HG03571 (cell line): Measurements from ENCODE around the gene SPACA4.

Experiments
- ATAC-seq: cut with Tn5 transposase; IDR thresholded peaks from one replicate; pipeline ENCODE4 v1.9.1; 2021; ENCODE audit not compliant: unreplicated experiment

The SPACA4 gene

DNA sequence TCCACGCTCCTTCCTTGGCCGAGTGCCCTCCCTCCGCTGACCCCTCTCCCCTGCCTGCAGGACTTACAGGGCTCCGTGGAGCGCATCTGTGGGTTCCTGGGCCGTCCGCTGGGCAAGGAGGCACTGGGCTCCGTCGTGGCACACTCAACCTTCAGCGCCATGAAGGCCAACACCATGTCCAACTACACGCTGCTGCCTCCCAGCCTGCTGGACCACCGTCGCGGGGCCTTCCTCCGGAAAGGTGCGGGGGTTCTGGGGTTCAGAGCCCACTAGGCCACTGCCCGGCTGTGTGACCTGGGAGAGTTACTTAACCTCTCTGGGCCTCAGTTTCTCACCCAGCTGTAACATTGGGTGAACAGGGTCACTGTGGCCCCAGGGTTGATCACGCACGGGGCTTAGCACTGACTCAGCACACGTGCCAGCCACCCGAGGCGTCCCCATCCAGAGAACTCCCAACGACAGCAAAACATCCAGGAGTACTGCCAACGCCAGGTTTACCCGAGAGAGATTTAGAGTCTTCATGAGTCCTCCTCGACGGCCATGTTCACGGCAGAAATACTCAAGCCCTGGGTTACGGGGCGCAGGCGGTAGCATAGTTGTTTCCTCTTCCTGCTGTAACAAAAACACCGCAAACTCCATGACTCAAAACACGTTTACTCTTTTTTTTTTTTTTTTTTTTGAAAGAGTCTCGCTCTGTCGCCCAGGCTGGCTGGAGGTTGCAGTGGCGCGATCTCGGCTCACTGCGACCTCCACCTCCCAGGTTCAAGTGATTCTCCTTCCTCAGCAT, 9.7 kb upstream of the SPACA4 start:
- no peak for ATAC-seq

DNA sequence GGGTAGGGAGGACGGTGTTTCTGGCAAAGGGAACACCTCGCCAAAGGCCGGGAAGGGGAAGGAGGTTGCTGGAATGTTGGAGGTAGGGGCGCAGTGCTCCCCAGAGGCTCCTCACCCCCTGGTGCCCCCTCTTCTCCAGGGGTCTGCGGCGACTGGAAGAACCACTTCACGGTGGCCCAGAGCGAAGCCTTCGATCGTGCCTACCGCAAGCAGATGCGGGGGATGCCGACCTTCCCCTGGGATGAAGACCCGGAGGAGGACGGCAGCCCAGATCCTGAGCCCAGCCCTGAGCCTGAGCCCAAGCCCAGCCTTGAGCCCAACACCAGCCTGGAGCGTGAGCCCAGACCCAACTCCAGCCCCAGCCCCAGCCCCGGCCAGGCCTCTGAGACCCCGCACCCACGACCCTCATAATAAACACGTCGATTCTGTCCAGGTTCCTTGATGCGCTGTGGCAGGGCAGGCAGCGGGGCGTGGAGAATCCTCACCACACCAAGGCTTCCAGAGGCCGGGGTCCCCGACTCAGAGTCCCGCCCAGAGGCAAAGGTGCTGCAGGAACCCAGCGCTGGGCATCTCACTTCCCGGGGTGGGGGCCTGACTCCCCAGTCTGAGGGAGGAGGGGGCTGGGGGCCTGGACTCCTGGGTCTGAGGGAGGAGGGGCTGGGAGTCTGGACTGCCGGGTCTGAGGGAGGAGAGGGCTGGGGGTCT, 7.4 kb upstream of the SPACA4 start:
- ATAC-seq: no peak

DNA sequence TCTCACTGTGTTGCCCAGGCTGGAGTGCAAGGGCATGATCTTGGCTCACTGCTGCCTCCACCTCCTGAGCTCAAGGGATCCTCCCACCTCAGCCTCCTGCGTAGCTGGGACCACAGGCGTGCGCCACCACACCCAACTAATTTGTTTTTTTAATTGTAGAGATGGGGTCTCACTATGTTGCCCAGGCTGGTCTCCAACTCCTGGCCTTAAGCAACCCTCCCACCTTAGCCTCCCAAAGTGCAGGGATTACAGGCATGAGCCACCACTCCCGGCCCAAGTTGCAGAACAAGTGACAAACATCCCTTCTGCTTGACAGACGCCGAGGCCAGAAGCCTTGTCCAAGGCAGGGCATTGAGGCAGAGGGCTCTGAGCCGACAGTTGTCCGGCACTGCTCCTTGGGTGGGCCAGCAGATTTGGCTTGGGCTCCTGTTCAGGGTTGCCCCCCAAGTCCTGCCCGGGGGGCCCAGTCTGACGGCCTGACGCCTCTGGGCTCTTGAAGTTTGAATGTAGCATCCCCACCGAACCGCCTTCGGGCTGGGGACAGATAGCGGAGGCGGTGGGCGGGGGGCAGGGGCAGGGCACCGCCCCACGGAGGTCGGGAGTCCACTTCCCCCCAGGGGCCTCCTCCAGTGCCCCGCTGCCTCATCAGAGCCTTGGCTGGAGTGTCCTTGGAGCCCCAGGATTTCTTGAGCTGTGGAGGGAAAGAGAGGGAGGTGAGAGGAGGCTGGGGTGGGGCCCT, 5.7 kb upstream of the SPACA4 start:
- ATAC-seq: no peak

DNA sequence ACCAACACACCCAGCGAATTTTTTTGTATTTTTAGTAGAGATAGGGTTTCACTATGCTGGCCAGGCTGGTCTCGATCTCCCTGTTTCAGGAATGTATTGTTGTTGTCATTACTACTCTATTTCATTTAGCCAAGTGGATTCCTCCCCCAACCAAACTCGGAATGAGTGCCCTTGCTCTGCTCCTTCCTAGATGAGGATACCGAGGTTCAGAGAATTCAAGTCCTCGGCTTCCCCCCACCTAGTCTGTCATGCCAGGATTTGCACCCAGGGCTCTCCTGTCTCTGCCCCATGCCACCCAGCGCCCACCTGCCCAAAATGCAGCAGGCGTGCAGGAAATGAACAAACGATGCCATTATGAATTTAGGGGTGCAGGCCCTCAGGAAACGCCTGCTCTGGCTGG, 3.5 kb upstream of the SPACA4 start:
- no peak for ATAC-seq

DNA sequence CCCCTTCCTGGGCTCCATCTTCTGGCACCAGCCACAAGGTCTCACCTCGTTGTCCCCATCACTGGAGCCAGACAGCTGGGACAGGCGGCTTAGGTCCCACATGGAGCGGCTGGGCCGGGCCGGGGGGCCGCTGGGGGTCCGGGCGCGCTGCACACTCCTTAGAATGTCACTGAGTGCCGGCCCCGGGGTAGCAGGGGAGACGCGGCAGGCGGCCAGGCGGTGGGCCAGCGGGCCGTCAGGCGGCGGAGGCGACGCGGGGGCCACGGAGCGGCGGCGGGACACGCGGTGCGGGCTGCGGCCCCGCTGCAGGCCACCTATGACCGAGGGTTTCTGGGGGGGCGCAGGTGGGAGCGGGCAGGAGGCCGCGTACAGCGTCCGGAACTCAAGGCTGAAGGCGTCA, 3.1 kb upstream of the SPACA4 start:
- no peak for ATAC-seq

DNA sequence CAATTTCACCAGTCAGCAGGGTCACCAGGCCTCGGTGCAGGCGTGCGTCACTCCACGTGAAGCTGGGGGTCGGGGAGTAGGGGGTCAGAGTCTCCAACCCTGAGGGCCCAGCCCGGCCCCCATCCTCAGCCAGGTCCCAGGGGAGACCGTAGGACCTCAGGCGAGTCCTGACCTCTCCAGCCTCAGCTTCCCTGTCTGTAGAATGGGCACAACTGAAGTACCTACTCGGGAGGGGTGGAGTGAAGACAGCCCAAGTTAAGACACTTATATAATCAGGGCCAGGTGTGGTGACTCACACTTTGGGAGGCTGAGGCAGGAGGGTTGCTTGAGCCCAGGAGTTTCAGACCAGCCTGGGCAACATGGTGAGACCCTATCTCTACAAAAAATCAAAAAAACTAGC, 2.7 kb upstream of the SPACA4 start:
- ATAC-seq: no peak

DNA sequence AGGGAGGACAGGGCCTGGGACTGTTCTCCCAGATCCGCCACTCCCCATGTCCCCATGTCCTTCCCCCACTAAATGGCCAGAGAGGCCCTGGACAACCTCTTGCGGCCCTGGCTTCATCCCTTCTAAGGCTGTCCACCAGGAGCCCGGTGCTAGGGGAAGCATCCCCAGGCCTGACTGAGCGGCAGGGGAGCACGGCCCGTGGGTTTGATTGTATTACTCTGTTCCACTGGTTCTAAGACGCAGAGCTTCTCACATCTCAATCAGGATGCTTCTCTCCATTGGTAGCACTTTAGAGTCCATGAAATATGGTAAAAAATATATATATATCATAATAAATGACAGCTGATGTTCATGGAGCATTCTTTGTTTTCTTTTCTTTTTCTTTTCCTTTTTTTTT, 815 bp downstream of the SPACA4 start:
- no peak for ATAC-seq

DNA sequence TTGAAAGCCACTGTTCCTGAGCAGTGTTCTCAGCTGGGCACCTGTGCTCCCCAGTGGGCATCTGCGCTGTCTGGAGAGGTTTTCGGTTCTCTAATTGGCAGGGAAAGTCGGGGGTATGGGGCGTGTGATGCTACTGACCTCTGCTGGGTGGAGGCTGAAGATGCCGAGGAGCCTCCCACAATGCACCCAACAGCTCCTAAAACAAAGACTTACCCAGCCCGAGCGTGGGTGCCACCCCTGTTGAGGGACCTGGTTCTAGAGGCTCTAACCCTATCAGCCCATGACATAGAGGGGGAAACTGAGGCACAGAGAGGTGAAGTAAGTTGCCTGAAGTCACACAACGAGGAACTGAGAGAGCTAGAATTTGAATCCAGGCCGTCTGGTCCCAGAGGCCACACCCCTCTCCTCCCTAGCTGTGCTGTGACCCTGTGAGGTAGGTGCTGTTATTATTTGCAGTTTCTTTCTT, 2.3 kb downstream of the SPACA4 start:
- ATAC-seq: peak; percentile 47

DNA sequence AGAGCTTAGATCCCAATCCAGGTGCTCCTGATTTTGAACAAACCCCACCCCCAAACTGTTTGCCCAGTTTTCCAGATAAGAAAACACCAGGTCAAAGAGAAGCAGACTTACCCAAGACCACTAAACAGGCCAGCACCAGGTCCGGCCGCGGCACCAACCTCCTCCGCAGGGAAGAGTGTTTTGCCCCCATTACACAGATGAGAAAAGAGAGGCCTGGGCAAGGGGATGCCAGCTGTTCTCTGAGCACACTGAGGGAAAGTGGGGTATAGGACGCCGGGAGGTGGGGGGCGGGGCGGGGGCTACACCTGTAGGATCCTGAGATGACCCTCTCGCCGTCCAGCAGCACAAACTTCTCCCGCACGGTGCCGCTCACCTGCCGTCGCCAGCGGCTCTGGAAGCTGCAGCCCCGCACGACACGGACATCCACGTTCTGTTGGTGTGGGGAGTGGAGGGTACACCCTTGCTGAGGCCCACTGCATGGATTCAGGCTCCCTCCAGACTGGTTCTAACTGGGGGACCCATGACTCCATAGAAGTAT, 3.1 kb downstream of the SPACA4 start:
- no peak for ATAC-seq

DNA sequence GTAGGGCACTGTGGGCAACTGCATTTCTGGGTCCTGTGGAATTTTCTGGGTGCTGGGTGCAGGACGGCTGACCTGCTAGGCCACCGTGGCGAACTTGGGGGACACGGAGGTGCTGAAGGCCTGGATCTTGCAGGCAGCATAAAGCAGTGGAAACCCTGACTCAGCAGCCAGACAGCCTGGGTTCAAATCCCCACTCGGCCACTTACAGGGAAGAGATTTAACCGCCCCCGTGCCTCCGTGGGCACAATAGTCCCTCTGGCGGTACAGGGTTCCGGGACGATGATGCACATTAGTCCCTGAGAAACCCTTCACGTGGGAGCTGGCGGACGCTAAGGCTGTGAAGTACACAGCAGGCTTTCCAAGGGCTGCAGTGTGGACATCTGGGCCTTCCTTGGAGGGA, 5.3 kb downstream of the SPACA4 start:
- ATAC-seq: no peak

DNA sequence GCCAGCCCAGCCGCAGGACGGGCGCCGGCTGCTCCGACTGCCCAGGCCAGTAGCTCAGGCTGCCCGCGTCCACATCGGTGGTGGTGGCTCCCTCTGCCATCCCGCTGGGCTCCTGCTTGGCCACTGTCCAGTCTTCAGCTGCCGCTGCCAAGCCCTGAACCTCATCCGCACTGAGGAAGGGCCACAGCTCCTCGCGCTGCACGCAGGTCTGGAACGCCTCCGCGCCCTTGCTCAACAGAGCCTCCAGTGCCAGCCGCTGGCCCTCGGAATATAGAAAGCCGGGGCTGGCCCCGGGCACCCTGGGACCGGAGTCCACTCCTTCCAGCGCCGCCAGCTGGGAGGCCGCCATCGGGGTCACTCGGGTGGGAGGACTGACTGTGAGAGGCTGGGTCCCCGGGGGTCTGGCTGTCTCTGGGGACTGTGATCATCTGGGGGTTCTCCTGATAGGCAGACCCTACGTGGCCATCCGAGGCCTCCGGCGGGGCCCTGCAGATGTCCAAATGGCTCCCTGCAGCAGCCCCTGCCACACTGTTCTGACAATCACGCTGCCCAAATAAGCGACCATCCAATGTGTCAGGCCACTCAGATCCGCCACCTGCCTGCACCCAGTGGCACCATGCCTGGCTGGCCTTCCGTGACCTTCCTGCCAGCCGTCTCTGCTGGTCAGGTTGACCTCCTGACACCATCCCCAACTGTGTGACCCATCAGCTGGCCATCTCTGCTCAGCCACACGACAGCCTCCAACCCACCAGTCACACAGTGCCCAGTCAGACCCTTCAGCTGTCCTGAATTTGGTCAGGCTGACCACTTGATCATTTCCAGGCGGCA, 6.7 kb downstream of the SPACA4 start:
- ATAC-seq: no peak

DNA sequence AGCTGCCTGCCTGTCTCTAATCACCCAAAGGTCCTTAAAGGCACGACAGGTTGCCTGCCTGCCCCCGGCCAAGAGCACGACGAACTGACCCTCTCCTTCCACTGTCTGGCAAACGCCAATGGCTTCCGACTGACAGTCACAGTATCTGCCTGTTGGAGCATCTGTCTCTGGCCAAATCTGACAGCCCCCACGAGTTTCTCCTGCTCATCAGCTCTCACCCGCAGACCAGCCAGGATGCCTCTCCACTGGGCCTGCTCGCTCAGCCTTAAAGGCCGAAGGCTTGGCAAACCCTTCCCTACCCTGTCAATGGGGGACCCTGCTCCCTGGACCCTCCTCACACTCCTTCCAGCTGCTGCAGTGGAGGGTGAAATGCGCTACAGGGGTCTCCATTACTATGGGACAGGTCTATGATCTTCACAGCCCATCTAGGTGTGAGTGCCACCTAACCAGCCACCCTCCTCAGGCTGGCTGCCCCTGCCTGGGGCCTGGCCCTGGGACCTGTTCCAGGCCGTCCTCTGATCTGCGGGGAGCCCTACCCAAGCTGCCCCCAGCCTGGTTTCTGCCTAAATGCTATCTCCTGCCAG, 7.4 kb downstream of the SPACA4 start:
- ATAC-seq: no peak

DNA sequence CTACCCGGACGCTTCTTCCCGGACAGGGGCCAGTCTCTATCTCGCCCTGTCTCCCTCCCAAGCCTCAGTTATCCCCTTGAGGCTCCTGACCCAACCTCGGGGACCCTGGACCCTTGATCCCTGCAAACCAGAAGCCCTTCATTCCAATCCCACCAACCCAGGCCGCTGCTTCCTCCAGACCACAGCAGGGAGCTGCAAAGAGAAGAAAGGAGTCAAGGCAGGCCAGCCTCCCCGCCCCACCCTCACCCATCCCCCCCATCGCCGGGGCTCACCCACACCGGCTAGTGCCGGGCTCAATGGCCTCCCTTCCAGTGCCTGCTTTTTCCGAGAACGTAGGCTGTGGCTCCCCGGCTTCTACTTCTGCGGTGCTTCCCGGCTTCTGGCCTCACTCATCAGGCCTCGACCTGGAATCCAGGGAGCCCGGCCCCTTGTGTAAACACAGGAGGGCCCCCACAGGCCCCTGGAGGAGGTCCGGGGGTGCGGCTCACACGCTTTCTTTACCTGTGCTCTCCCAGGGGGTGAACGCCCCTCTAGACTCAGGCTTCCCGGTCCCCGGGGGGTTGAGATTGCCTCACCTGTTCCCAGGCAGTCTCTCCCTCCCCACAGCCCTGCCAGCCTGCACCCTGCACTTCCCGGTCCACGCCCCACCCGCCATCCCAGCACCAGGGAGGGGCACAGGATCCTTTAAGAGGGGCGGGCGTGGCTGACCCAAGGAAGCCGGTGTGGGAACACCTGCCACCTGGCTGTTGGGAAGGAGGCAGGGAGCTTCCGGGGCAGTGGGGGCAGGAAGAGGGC, 8.1 kb downstream of the SPACA4 start, which contains the start of gene FAM83E:
Gene FAM83E (minus strand): TSS at position 641 of the 795 bp plus-strand sequence. CDS start 1,704 bp downstream, outside the sequence.
- ATAC-seq: no peak

DNA sequence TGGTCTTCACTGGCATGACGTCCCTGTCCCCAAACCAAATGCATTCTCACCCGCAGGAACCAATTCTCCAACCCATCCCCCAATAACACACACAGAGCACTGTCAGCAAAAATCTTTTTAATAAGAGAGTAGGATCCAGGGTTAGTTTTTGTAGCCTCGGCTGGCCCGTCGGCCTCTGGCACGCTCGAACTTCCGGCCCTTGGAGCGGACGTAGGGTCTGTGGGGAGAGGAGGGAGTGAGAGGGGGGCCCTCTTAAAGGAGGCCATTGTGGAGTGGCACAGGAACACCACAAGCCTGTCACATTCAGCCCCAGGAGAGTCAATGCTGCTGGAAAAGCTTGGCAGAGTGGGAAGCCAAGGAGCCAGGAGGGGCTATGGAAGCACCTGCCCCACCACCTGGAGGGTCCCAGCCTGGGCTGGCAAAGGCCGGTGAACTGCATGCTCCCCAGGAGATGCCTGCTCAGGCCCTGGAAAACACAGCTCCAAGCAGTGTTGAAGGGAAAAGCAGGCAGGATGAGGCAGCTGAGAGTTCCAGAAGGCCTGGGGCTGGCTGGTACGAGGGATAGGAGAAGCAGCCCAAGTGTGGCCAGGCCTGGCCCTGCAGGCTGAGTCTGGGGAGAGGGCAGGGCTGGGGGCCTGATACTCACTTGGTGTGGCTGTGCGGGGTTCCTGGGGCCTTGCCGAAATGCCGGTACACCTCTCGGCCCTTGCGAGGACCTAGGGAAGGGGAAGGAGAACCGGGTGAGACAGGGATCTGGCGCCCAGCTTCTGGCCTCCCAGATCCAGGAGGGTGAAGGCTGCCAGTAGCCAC, 8.9 kb downstream of the SPACA4 start:
- ATAC-seq: no peak

DNA sequence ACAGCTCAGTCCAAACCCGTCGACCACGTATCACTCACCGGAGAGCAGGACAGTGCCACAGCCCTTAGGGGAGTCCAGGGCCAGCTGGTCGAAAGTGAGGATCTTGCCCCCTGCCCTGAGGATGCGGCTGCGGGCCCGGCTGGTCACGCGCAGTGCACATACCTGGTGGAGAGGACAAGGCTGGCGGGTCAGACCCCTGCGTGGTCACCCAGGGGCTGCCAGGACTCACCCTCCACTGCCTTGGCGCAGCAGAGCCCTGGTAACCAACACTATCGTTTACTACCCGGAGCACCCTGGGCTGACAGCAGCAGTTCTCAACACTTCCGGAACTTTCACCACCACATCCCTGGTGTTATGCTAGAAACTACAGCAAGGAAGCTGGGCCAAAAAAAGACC, 9.5 kb downstream of the SPACA4 start:
- ATAC-seq: no peak

DNA sequence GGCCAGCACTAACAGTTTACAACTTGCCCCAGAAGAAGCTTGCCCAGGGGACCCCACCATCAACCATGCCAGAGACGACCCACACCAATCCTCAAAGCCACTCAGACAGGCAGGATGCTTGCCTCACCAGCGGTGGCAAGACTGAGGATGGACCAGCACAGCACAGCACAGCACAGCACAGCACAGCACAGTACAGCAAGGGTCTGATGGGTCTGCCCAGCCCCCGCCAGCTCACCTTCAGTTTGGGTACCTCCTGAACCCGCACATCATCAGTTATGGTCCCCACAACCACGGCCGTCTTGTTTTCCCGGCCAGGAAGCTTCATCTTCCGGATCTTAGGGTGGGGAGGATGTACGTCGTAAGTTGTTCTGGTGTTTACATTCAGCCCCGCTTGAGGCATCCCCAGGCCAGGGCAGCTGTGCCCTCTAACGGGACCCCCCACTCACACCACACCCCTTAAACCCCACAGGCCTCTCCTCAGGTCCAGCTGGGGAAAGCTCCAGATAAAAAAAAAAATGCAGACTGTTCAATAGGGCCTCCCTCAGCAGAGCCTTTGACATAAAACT, 10.0 kb downstream of the SPACA4 start:
- ATAC-seq: no peak

DNA sequence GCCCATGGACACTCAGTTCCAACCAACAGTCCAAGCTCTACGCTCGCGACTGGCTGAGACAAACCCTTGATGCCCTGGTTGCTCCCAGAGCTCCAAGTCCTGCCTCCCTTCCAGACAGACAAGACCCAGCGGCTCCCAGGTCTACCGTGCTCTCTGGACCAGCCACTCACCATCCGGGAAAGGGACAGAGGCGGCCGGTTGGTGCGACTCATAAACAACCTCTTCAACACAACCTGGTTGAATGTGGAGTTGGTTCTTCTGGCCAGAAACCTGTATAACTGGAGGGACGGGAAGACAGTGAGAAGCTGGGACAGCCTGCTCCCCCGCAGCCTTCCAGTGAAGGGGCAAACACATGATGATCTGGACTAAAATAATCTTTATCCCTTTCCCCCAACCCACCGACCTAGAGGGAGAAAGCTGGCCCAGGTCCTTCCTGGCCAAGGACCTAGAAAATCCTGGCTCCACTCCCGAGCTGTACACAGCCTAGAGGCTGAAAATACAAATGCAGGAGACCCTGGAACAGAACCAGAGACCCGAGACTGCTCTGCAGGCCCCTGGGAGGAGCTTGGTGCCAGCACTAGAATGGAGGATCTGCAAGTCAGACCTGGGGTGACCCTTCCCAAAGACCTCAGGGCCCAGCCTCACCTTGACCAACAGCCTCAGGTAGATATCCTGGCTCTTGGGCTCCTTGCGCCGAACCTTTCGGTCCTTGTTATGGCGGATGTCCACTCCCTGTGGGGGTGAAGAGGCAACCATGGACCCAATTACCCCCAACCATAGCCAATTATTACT, 10.8 kb downstream of the SPACA4 start:
- no peak for ATAC-seq
